HG03558 (cell line): Measurements from ENCODE around the gene ASB15.

Experiments
- ATAC-seq: cut with Tn5 transposase; IDR thresholded peaks from one replicate; pipeline ENCODE4 v1.9.1; 2021; ENCODE audit warnings: moderate number of reproducible peaks; ENCODE audit not compliant: unreplicated experiment; ENCODE audit errors: extremely low read depth

The ASB15 gene

DNA sequence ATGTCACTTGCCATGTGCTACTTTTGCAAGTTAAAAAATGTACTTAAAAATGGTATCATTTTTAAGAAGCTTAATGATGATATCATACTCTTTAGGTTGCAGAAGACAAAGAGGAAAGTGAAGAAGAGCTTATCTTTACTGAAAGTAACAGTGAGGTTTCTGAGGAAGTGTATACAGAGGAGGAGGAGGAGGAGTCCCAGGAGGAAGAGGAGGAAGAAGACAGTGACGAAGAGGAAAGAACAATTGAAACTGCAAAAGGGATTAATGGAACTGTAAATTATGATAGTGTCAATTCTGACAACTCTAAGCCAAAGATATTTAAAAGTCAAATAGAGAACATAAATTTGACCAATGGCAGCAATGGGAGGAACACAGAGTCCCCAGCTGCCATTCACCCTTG, 60.1 kb downstream of the ASB15 start:
- ATAC-seq: no peak

DNA sequence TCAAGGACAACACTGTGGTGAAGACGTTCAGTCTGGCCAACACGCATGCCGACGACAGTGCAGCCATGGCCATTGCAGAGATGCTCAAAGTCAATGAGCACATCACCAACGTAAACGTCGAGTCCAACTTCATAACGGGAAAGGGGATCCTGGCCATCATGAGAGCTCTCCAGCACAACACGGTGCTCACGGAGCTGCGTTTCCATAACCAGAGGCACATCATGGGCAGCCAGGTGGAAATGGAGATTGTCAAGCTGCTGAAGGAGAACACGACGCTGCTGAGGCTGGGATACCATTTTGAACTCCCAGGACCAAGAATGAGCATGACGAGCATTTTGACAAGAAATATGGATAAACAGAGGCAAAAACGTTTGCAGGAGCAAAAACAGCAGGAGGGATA, 60.7 kb downstream of the ASB15 start:
- no peak for ATAC-seq

DNA sequence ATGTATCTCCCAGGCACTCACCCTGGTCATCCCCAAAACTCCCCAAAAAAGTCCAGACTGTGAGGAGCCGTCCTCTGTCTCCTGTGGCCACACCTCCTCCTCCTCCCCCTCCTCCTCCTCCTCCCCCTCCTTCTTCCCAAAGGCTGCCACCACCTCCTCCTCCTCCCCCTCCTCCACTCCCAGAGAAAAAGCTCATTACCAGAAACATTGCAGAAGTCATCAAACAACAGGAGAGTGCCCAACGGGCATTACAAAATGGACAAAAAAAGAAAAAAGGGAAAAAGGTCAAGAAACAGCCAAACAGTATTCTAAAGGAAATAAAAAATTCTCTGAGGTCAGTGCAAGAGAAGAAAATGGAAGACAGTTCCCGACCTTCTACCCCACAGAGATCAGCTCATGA, 61.1 kb downstream of the ASB15 start:
- ATAC-seq: no peak

DNA sequence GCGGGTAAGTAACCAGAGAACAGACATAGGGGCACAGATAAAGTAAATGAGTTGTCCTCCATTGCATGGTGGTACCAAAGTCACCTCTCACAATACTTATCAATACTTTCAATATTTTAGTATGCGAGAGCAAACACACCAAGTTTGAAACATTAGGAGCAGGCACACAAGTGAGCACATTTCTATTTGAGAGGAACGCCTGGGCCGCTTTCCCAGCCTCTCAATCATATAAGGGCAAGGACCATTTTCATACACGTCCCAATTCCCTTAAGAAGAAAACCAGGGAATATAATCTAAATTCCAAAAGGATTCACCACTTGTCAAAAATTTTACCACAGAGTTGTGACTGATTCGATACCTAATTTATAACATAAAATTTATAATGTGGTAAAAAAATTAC, 61.6 kb downstream of the ASB15 start:
- ATAC-seq: no peak

DNA sequence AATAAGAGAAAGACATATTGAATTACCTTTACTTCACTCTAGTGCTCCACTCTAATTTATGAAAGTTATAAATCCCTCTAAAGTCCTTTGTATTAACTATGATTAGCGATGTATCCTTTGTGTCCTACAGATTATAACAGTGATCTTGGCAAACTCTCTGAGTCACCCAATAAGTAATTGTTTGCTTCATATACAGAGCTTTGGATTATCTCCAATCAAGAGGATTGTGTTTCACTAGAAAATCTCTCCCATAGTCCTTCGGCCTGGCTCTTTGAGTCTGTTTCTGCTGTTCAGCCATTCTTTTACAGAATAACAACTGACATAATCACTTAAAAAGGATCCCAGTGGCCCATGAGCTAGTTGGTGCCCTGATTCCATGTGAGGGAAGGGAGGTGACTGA, 63.5 kb downstream of the ASB15 start:
- no peak for ATAC-seq

DNA sequence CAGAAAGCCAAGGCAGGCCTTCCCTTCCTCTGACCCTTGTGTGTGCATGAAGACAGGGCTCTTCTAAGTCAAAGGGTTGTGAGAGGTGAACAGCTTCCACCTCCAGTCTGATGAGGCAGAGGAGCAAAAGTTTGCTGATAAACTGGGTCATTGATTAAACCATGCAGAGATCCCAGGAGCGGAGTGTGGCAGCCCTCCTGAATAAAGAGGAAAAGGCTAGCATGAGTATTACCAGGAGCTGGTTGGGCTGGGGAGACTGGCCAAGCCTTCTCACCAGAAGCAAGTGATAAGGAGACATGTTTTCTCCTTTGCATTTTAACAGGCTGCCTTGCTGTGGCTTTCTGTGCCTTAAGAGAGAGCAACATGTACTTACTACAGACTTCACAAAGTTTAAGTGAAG, 64.3 kb downstream of the ASB15 start:
- no peak for ATAC-seq

DNA sequence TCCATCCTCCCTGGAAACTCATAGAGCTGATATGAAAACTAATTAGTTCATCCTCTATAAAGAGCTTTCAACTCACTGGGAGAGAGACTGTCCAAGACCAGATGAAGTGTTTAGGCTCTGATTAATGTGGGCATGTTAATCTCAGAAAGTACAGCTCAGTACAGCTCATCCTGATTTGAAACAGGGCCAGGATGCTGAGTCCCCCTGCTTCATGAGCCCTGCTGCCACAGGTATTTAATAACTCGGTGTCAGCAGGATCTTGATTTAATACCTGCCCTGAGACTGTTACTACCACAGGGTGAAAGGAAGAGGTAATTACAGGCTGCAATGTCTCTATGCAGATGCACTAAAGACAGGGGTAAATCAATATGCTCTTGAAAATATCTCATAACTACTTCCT, 64.9 kb downstream of the ASB15 start:
- no peak for ATAC-seq

DNA sequence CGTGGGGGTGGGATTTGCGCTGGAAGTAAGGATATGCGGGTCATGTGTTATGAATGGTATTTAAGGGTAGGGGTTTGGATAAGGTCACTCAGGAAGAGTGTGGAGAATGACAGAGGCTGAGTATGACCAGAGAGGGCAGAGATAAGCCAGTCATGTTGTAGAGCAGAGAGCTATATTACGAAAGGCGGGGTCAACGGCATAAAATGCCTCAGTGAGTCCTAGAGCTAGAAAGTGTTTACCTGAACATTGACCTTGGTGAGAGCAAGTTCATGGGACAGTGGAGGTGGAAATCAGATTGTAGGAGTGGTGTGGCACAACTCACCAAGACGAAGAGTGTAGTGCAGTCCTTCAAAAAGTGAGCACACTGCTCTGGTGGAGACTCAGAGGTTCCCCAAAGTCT, 67.9 kb downstream of the ASB15 start:
- no peak for ATAC-seq

DNA sequence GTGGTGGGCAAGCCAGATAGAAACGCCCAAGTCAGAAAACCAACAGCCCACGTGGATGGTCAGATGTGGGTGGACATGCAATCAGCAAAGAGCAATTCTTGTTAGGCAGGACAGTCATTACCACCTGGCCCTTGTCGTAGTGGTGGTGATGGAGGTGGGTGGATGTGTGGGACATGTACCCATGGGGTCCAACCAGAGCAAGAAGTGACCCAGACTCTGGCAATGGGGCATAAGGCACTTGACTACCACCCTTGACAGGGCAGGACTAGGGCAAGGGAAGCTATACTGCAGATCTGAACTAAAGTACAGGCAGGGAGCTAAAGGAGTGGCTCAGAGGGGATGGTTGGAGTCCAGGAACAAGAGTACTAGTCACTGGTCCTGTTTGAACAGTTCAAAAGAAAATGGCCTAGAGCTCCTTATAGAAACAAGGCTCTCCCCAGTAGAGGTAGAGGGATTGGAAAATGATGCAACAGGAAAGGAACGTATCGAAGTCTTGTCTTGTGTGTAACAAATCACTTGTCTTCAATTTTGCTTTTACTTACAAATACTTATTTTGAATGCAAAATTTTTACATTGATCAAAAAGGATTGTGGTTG, 71.6 kb downstream of the ASB15 start:
- ATAC-seq: no peak

DNA sequence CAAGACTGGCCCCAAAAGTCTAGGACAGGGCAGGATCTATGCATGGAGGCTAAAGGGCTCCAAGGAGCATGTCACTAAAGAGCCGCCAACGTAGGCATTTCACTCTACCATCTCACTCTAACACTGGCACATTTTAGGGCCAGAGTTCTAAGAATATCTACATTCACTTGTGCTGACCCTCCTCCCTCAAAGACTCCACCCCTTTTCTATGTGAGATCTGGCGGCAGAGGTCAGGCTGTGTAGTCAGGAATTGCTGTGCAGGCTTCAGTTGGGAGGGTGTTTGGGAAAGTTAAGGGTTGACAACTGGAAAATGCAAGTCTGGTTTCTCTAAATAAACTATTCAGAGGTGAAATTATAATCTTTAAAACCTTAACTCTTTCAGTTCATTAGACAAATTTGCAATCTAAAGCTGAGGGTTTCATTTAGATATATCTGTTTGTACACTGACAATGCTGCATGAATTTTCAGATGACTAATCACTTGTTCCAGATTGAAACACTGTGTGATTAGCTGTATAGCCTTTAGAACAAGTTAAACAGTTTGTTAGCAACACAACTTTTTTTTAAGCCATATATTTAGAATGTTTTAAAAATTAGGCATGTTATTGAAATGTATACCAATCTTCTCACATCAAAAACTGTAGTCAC, 72.3 kb downstream of the ASB15 start:
- ATAC-seq: no peak

DNA sequence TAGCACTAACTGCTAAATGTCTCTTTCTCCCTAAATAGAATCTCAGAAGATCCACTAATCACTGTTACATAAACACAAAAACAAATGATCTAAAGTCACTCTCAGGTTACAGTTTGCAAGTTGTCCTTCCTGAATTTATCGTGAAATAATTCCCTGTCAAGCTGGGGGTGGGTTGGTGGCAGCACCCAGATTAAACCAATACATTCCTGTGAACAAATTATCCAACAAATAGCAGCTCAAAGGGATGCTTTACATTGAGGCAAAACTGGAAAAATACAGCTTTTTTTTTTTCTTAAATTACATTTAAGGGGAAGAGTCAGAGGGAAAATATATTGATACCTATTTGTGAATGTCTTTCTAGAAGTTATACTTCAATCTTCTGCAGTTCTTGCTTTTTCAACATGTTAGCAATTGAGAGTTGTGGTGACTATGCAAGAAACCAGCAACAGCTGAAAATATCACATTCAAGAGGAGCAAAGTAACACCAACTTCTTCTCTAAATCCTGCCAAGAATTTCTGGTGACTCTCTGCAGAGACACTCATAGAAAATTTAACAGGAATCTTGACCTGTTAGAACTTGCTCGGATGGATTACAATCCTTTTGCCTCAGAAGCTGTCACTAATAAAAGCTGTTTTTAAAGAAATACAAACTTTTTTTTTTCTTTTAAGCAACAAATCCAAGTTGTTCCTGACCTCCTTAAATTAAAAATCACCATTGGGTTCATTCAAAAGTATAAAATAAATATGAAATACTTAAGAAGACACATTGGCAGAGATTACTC, 73.0 kb downstream of the ASB15 start:
- ATAC-seq: no peak

DNA sequence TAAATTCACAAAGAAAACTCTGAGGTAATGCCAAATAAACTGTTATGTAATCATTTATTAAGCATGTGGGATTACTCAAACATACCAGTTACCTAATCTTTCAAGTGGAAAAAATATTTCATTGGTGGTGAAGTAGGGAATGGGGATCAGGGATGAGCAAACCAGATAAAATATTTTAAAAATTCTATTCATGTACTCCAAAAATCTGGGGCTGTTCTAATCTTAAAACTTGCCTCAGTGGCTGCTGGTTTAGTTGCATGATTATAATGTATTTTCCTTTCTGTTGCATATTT, 73.5 kb downstream of the ASB15 start:
- ATAC-seq: no peak

DNA sequence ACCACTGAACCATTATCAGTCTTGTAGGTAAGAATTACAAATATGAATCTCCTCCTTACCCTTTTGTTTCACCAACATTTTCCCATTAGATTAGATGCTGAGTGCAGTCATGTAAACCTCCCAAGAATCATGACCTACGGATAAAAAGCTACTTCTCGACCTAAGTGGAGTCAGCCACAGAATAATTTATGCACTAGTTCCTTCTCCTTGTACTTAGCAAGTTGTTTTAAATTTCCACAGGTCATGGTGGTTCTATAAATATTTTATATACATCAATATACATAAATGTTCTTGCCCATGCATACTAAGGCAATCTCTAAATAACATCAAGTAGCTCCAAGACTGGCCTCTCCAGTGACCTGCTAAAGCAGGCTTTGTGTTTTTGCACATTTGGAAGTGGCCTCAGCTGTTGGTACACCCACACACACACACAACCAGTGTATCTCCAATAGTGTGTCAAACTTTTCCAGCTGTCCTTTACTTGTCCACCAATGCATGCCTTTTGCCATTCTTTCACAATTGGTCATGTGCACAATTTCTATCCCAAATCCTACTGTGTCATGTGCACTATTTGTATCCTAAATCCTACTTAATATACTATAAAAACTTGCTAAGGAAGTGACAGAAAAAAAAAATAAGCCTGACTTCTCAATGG, 75.6 kb downstream of the ASB15 start:
- ATAC-seq: no peak

DNA sequence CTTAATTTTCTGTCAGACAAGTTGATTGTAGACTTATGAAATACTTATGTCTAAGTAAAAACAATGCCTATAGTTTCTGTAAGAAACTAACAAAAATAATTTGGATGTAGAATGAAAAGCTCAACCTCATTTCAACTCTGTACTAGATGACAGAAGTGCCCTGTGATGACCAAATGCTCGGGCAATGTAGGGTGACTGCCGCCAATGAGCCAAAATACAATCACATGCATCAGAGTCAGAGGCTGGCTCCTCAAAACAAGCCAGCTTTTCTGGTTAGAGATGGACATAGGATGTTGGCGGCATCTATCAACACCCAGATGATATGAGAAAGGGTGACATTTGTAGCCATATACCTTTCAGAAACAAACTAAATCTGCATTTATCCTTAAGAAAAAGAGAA, 78.0 kb downstream of the ASB15 start:
- no peak for ATAC-seq

DNA sequence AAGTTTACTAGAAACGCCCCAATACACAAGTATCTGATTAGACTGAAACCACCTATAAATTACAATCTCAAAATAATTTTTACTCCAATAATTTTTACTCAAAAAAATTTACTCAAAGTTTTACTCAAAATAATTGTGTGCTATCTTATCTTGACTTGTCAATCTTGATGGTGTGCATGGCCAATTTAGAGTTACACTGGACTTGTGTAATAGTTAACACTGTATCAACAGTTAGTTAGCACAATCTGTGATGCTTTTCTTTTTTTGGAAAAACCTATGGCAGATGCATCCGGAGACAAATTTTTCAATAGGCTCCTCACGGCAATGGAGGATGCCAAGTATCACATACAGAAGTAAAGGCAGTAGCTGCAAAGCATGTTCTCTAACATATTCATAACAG, 79.0 kb downstream of the ASB15 start:
- ATAC-seq: no peak

DNA sequence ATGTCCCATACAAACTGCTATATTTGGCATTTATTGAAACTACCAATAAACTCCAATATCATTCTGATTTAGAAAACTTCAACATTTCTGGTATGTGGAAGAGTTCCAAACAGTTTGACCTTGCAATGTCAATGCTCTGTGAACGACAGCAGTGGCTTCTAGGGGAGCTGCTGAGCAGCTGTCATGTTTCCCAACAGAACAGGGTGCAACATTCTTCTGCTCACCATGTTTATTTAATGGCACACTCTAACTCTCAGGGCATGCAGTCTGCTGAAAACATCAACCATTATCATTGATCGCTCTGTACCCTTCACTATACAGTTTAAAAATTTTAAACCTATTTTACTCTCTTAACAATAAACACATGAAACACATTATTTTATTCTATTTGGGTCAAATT, 79.9 kb downstream of the ASB15 start:
- no peak for ATAC-seq

DNA sequence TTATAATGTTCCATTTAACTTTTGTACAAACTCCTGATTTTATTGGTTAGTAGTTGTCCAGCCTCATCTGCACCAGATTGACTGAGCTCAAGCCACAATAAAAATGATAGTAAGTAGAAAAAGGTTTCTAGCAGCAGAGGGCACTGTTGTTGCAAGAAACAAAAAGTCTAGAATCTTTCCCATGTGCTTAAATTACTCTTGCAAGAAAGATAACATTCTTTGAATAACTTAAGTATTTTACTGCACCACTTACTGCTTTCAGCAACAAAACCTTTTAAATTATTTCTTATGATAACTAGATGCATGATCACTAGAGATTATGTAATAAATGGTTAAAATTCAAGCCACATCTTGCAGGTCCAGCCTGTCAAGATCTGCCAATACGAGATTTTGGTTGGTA, 81.1 kb downstream of the ASB15 start:
- ATAC-seq: no peak

DNA sequence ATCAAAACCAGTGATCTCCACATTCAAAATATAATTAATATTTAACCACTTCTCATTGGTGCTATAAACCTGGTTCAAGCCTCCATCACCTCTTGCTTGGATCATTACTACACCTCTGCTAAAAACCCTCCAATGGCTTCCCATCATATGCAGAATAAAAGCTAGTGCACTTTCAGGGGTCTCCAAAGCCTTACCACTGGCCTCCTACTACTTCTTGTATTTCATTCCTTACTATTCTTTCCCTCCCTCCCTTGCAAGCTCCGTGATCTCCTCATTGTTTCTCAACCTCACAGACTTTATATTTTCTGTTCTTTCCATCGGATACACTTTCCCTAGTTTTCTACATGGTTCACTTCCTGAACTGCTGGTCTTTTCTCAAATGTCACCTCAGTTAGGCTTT, 85.5 kb downstream of the ASB15 start:
- no peak for ATAC-seq

DNA sequence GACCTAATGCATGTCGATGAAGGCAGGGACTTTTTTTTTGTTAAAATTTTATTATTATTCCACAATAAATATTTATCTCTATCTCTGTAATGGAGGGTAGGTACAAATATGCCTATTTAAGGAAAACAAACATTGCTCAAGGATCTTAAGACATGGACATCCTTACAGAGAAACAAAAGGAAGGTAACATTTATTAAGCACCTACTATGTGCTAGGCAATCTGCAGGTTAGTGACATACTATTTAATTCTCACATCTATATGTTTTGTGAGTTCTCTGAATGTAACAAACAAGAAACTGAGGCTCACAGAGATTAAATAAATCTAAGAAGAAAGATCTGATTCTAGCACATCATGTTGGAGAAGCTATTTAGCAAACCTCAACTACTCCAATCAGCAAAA, 86.1 kb downstream of the ASB15 start:
- ATAC-seq: no peak
